HG02938 (cell line): ENCODE measurements around the gene REEP3.
"Not testable (repeated sequence)": the region's sequence is repeated elsewhere in the genome, so short reads cannot be mapped to it uniquely, and the experiment has no call there.

Source experiments
- ATAC-seq: cut with Tn5 transposase; IDR thresholded peaks from one replicate; pipeline ENCODE4 v1.9.1; 2021; ENCODE audit warnings: mild to moderate bottlenecking, moderate library complexity; ENCODE audit not compliant: unreplicated experiment

The REEP3 gene, protein sequence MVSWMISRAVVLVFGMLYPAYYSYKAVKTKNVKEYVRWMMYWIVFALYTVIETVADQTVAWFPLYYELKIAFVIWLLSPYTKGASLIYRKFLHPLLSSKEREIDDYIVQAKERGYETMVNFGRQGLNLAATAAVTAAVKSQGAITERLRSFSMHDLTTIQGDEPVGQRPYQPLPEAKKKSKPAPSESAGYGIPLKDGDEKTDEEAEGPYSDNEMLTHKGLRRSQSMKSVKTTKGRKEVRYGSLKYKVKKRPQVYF

DNA sequence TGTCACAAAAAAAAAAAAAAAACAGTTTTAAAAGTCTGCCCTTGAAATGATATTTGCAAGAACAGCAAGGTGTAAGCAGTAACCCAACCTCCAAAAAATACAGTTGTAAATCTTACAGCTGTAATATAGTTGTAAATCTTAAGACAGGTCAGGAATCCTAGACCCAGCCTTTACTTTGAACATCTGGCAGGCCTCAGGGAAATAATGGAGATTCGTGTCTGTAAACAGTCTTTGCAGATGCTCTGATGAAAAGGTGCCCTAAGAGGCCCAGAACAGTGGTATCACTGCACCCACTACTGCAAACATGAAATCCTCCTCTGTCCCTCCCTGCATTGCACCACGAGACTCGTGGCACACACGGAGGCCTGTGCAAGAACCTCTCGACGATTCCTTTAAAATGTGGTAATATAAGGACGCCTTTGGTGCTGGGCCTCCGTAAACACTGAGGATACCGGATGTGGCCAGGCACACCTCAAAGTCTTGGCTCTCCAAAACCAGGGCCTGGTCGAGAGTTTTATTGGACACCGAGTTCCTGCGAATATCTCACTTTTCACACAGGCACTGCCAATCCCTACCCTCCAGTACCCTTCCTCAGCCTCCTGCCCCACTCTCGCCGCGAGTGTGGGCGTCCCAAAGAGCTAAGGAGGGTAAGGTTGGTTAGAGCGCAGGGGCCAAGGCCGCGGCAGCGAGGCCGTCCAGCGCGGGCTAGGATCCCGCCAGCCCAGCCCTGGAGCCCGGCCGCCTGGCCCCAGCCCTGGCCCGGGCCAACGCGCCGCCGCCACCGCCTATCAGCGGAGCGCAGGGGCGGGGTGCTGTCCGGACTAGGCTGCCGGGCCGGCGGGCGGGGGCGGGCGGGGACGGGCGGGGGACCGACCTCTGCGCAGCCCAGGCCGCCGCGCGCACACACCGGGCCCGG lies at the start of gene REEP3:
Gene REEP3, plus strand, starts transcription at position 902 of the 916 bp plus-strand sequence. CDS start 145 bp downstream, outside the sequence.
- peak; percentile 51 for ATAC-seq

DNA sequence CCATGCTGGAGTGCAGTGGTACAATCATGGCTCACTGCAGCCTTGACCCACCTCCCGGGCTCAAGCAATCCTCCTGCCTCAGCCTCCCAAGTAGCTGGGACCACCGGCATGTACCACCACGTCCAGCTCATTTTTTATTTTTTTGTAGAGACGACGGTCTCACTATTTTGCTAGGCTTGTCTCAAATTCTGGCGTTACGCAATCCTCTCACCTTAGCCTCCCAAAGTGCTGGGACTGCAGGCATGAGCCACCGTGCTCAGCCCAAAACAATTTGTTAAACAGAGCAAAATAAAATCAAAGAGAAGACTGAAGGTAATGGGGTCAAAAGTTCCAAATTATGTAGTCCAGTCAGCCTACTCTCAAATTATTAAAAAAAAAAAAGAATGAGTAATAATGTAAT lies 46.7 kb upstream of the REEP3 start:
- no peak for ATAC-seq

DNA sequence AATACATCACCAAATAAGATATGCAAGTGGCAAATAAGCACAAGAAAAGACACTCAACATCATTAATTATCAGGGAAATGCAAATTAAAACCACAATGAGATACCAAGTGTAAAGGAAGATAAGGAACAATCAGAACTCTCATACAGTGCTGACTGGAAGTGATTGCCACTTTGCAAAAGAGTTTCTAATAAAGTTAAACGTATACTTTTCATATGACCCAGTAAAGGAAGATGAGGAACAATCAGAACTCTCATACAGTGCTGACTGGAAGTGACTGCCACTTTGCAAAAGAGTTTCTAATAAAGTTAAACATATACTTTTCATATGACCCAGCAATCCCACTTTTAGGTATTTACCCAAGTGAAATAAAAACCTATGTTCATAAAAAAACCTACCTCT lies 43.3 kb upstream of the REEP3 start:
- no peak for ATAC-seq

DNA sequence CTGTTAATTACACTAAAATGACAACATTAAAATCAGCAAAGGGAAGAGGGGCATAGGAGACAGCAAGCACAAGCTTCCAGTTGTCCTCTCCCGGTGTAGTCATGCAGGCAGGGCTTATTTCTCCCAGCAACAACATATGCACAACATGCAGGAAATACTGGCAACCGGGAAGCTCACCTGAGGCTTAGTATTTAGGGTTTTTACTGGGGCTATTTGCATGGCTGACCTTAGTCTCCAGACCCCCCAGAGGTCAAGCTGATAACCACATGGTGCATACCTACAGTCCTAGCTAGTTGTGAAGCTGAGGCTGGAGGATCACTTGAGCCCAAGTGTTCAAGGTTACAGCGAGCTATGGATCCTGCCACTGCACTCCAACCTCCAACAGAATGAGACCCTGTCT lies 42.6 kb upstream of the REEP3 start:
- ATAC-seq: no peak

DNA sequence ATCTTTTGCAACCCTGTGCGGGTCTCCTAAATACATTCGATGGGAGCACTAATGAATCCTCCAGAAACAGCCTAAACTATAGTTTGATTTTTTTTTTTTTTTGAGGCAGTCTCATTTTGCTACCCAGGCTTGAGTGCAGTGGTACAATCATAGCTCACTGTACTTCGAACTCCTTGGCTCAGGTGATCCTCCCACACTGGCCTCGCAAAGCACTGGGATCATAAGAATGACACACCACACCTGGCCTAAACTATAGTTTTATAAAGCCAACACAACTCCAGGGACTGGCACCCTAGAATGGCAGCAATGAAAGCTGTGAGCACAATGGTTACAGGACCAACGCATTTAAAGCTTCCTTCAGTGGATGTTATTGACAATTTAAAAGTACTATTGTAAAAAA lies 41.0 kb upstream of the REEP3 start:
- no peak for ATAC-seq

DNA sequence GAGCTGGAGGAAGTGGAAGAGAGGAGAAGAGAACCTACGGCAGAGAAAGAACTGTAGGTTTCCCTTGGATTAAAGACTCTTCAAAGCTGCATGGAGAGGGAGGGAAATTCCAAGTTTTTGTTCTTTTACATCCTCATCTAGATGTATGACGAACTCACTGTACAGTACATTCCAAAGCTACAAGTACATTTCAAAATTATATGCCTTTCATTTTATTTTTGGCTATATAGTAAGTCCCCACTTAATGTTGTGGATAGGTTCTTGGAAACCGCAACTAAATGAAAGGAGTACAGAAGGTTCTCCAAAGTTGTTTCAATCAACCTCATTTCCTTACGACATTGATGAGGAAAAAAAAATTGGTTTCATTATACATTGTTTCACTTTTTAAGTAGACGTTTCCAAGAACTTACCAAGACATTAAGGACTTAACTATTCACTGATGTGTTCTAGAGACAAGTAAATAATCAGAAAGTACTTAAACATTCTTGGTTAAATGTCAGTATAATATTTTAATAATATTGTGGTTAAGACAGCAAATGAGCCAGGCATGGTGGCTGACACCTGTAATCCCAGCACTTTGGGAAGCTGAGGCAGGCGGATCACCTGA lies 39.3 kb upstream of the REEP3 start:
- ATAC-seq: no peak

DNA sequence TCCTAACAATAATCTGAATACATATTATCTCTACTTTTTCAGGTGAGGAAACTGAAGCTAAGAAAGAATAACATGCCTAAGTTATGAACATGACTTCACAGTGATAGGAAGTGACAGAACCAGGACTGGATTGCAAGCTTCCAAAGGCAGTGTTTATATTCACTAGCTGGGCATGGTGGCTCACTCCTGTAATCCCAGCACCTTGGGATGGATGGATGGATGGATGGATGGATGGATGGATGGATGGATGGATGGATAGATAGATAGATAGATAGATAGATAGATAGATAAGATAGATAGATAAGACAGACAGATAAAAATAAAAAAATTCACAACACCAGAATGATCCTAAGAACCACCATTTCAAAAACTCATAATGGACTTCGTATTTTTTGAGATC lies 37.2 kb upstream of the REEP3 start:
- no peak for ATAC-seq

DNA sequence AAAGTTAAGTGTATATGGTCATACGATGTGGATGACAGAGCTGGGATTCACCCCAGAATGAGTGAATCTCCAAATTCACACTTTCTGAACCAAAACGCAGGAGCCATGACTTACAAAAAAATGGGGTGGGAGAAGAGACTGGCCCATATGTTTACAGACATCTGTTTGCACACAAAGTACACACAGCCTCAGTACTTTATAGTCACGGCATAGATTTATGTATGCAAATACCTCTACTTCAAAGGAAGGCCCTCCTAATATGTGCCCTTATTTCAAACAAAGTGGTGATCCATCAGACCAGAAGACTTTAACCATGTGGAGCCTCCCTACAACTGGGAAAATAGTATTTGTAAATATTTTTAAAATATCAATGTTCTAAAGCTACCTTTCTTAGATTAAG lies 33.2 kb upstream of the REEP3 start:
- ATAC-seq: no peak

DNA sequence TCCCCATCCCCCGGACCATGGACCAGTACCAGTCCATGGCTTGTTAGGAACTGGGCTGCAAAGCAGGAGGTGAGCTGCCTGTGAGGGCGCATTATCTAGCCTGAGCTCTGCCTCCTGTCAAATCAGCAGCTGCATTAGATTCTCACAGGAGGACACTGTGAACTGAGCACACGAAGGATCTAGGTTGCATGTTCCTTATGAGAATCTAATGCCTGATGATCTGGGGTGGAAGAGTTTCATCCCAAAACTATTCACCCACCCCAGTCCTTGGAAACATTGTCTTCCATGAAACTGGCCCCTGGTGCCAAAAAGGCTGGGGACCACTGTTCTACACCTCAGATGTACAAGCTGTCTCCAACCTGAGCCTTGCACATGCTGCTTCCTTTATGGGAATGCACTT lies 31.4 kb upstream of the REEP3 start:
- no peak for ATAC-seq

DNA sequence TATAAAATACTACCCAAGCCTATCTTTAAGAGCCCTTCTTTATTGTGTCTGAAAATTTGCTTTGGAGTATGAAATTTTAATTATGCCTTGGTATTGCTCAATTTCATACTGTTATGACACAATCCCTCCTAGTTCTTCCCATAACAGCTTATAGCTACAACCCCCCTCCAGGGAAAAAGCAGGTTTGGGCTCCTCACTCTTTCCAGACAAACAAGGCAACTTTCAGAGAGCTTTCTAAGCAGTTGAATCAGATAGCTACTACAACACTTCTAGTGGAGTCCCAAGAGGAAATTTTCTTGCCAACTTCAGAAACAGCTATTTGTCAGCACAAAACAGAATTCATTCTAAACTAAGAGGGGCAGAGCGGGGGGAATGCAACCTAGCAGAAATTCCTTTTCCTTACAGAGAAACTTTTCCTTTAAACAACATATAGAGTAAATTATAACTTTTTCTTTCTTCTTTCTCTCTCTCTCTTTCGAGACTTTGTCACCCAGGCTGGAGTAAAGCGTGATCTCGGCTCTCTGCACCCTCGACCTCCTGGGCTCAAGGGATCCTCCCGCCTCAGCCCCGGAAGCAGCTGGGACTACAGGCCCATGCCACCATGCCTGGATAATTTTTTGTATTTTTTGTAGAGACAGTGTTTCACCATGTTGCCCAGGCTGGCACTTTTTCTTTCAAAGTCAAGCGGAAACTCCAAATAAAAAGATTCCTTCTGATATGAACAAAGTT lies 29.4 kb upstream of the REEP3 start:
- ATAC-seq: no peak

DNA sequence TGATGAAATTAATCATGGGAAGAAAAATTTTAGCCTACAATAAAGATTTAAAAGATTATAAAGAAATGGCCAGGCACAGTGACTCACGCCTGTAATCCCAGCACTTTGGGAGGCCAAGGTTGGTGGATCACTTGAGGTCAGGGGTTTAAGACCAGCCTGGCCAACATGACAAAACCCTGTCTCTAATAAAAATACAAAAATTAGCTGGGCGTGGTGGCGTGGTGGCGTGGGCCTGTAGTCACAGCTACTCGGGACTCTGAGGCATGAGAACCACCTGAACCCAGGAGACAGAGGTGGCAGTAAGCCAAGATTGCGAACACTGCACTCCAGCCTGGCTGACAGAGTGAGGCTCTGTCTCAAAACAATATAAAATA lies 28.9 kb upstream of the REEP3 start:
- not testable (repeated sequence) for ATAC-seq

DNA sequence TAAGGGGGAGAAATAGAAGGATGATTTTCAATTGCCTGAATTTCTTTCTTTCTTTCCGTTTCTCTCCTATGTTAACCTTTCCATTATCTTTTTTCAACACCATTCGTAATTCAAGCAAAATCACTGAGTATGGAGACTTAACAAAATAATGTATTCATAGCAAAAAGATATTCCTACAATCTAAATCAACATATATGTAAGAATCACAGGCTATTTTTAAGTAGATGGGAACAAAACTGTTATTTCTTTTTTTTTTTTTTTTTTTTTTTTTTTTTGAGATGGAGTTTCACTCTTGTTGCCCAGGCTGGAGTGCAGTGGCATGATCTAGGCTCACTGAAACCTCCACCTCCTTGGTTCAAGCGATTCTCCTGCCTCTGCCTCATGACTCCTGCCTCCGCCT lies 28.2 kb upstream of the REEP3 start:
- ATAC-seq: no peak

DNA sequence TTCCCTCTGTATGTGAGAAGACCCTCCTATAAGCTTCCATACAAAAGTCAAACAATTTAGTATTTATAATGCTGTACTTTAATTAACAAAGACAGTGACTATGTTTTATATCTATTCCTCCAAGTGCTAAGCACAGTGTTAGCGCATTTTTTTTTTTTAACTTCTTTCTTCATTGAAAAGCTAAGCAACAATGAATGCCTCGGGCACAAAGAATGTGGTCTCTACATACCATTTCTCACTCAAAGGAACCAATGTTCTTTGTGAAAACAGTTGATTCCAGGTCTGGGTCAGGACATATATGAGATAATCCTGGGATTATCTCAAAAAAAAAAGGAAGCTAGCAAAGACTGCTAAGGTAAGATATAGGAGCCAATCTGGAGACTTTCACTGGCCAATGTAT lies 26.2 kb upstream of the REEP3 start:
- ATAC-seq: no peak

DNA sequence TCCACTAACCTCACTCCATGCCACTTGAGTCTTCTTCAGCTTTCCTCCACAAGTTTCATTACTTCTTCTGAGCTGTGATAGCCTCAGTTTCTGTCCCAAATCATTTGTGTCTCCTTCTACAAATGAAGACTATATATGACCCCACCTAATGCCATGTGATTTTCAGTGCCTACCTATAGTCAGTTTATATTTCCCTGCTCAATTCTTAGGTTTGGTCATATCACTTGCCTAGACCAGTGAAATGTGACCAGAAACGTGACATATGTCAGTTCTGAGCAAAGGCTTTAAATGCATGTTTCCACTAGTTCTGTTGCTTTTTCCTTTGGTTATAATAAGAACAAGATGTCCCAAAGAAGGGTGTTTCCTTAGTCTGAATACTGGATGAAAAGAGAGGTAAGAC lies 24.6 kb upstream of the REEP3 start:
- ATAC-seq: no peak

DNA sequence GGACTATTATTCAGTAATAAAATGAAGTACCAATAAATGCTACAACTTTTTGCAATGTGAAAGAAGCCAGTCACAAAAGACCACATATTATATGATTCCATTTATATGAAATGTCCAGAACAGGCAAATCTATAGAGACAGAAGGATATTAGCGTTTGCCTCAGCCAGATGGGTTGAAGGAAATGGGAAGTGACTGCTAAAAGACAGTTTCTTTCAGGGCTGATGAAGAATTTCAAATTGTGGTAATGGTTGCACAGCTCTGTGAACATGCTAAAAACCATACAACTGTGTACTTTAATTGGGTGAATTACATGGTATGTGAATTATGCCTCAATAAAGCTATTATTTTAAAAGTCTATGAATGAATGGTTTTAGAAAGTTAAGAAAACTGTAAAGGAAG lies 23.9 kb upstream of the REEP3 start:
- ATAC-seq: no peak

DNA sequence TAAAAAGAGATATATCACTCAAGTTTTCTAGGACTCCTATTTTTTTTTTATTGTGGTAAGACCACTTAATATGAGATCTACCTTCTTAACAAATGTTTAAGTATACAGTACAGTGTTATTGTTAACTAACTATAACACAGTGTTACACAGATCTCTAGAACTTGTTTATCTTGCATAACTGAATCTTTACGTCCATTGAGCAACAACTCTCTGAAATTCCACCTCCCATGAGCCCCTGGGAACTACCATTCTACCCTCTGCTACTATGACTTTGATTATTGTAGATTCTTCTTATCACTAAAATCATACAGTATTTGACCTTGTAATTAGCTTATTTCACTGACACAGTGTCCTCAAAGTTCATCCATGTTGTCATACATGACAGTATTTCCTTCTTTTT lies 22.5 kb upstream of the REEP3 start:
- ATAC-seq: no peak

DNA sequence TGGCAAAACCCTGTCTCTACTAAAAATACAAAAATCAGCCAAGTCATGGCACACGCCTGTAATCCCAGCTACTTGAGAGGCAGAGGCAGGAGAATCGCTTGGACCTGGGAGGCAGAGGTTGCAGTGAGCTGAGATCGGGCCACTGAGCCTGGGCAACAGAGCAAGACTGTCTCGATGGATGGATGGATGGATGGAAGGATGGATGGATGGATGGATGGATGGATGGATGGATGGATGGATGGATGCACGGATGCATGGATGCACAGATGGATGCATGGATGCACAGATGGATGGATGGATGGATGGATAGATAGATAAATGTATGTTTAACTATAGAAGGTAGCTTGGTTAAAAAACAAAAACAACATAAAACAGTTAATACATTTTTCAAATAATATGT lies 20.6 kb upstream of the REEP3 start:
- not testable (repeated sequence) for ATAC-seq

DNA sequence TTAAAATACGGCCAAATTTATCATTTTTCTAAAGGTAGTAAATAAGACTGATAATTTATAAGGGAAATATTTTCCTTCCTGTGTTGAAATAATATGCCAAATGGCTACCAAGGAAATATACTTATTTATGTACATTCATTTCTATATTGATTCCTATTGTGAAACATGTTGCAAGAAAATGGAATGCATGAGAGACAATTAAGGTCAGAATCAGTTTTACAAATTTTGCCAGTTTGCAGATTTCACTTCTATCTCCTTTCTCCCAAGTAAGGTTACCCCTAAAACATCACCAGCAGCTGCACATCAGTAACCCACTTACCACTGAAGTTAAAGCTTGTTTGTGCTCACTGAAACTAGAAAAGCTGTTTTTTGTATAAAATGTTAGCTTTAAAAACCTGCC lies 19.2 kb upstream of the REEP3 start:
- ATAC-seq: no peak

DNA sequence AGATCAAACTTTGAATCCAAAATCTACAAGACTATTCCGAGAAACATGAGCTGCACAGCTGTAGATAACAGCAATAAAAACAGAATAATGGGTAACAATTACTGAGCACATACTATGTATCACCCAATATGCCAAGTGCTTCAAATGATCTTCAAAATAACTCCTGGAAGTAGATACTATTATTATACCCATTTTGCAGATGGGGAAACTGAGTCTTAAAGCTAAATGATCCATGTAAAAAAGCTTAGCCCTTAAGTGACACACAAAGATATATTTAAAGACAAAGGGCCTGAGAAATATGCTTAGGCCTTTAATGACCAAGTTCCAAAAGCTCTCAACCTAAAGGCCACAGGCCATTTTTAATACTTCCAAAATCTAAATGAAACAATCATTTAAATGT lies 18.4 kb upstream of the REEP3 start:
- no peak for ATAC-seq

DNA sequence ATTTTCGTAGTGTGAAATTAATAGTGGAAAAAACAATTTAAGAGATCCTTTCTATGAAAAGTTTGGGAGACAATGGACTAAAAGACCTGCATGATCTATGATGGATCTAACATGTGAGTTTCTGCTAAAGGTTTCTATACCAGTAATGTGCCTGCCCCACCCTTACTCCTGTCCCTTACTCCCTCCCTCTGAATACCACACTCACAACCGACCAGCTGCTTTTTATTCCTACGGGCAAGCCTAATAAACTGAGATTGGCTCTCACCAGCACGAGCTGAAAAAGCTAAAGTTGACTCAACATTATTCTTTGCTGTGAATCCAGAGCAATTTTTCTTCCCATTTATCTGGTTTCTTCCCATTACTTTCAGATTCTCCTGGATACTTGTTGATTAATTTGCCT lies 17.8 kb upstream of the REEP3 start:
- no peak for ATAC-seq

DNA sequence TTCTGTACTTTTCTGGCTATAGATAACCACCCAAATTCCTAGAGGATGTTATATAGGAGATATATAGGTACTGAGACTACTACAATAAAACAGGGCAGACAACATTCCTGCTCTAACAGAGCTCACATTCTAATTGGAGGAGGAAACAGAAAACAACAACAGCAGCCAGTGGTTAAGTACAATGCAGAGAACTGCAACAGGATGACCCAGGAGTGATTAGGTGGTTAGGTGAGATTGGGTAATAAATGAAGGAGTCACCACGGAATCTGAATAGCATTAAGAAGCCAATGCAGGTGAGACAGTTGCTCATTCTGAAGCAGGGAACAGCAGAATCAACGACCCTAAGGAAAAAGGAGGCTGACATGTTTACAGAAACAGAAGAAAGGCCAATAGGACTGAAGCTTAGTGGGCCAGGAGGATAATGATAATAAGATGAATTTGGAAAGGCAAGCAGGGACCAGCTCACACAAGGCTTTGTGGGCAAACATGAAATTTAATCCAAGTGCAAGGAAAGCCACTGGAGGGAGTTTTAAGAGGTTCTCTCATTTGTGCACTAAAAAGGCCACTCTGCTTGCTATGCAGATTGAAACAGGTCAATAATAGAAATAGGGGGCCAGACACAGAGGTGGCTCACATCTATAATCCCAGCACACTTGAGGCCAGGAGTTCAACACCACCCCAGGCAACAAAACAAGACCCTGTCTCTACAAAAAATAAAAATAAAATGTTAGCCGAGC lies 16.9 kb upstream of the REEP3 start:
- no peak for ATAC-seq
